ENCODE data around the gene U2AF2.

The U2AF2 gene

DNA sequence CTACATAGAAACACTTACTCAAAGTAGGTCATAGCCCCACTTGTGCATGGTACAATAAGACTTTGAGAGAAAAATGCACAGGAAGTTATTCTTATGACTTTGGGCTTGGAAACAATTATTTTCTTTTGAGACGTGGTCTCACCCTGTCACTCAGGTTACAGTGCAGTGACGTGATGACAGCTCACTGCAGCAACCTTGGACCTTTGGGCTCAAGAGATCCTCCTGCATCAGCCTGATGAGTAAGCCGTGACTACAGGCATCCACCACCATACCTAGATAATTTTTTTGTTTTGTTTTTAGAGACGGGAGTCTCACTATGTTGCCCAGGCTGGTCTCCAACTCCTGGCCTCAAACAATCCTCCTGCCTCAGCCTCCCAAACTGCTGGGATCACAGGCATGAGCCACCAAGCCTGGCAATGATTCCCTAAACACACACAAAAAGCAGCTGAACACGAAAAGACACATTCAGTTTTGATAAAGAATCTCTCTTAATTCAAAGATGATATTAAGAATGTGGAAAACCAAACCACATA lies 65.4 kb downstream of the U2AF2 start:
- no peak for DNase-seq

DNA sequence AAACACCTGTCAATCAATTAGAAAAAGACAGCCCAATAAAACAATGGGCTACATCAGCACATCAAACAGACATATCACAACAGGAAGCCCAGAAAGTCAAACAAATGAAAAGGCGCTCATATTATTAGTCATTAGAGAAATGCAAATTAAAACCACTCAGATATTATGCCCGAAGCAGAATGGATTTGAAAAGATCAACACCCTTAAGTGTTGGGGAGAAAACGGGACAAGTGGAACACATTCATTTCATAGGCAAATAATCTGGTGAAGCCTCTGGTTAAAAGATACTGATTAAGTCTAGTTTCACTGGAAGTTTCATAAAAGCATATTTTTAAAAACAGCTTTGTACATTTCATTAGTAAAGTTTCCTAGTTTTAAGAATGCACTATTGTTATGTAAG lies 66.0 kb downstream of the U2AF2 start:
- no peak for DNase-seq

DNA sequence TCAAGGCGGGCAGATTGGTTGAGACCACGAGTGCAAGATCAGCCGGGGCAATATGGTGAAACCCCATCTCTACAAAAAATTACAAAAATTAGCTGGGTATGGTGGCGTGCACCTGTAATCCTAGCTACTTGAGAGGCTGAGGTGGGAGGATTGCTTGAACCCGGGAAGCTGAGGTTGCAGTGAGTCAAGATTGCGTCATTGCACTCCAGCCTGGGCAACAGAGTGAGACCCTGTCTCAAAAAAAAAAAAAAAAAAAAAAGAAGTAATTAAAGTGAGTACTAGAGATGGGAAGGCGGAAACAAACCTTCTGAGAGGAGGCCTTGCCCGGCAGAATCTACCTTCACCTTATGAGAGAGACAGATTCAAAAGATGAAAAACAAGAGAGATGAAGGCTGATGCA lies 68.7 kb downstream of the U2AF2 start:
- DNase-seq = no peak

All from NCI-H1436 (cell line).